HG02623 (cell line): ENCODE results near the gene TECR.

Experiments
- ATAC-seq: cut with Tn5 transposase; IDR thresholded peaks from one replicate; pipeline ENCODE4 v1.9.1; 2021; ENCODE audit warnings: moderate library complexity; ENCODE audit not compliant: unreplicated experiment

TECR gene

GRCh38 chr19:14507704-14508542 is 21.5 kb upstream of the TECR start:
- ATAC-seq: no peak

- ATAC-seq: no peak
Measured at GRCh38 chr19:14510311-14511228, 18.8 kb upstream of the TECR start.

- no peak for ATAC-seq
Measured at GRCh38 chr19:14511229-14511593, 18.2 kb upstream of the TECR start.

- no peak for ATAC-seq
Measured at GRCh38 chr19:14512406-14512961, 16.9 kb upstream of the TECR start.

- no peak for ATAC-seq
Measured at GRCh38 chr19:14514215-14514863, 15.1 kb upstream of the TECR start.

- no peak for ATAC-seq
Measured at GRCh38 chr19:14515501-14516047, 13.8 kb upstream of the TECR start.

- no peak for ATAC-seq
Measured at GRCh38 chr19:14516048-14516534, 13.3 kb upstream of the TECR start.

GRCh38 chr19:14516746-14517438 is 12.5 kb upstream of the TECR start:
- no peak for ATAC-seq

- ATAC-seq: no peak
Measured at GRCh38 chr19:14517446-14517839, 12.0 kb upstream of the TECR start.

- ATAC-seq: peak; percentile 57
Measured at GRCh38 chr19:14517840-14518505, 11.4 kb upstream of the TECR start, which contains the start of gene DNAJB1. DNAJB1 (minus strand) TSS chr19:14518397; CDS start chr19:14518349, 48 bp downstream.

- ATAC-seq: no peak
Measured at GRCh38 chr19:14519245-14519859, 10.0 kb upstream of the TECR start.

- ATAC-seq: no peak
Measured at GRCh38 chr19:14519860-14520407, 9.5 kb upstream of the TECR start.

- no peak for ATAC-seq
Measured at GRCh38 chr19:14520543-14520942, 8.9 kb upstream of the TECR start.

- no peak for ATAC-seq
Measured at GRCh38 chr19:14525729-14526128, 3.7 kb upstream of the TECR start.

- ATAC-seq: no peak
Measured at GRCh38 chr19:14526423-14526822, 3.0 kb upstream of the TECR start.

GRCh38 chr19:14528419-14529253 is 758 bp upstream of the TECR start:
- ATAC-seq: no peak

- no peak for ATAC-seq
Measured at GRCh38 chr19:14530005-14530348, 583 bp downstream of the TECR start.

GRCh38 chr19:14530506-14530905 is 1.1 kb downstream of the TECR start:
- ATAC-seq: no peak
